Effector memory CD4-positive, alpha-beta T cell (primary cell): Measurements from ENCODE around the gene ANGEL1.

ENCODE experiments used
- DNase-seq, 3 donors: peaks; one replicate each; pipeline ENCODE4 v3.0.0-alpha.2; 2020
- H3K27ac ChIP-seq: 2 replicates; pipeline ENCODE4 v1.7.0; 2013; ENCODE audit warnings: mild to moderate bottlenecking, low read length, moderate library complexity; ENCODE audit not compliant: insufficient read depth, poor library complexity, severe bottlenecking
- H3K27me3 ChIP-seq: replicated peaks from 2 replicates; pipeline ENCODE4 v1.7.0; 2013; ENCODE audit warnings: mild to moderate bottlenecking, low read length; ENCODE audit not compliant: insufficient read depth, control insufficient read depth, poor library complexity, severe bottlenecking
- H3K36me3 ChIP-seq: 2 replicates; pipeline ENCODE4 v1.7.0; 2013; ENCODE audit warnings: mild to moderate bottlenecking, low read length, moderate library complexity; ENCODE audit not compliant: control insufficient read depth, insufficient read depth
- H3K4me1 ChIP-seq: 2 replicates; pipeline ENCODE4 v1.7.0; 2013; ENCODE audit warnings: low read length, mild to moderate bottlenecking; ENCODE audit not compliant: control insufficient read depth, insufficient read depth, poor library complexity, severe bottlenecking
- H3K4me3 ChIP-seq: 2 replicates; pipeline ENCODE4 v1.7.0; 2013; ENCODE audit warnings: low read length, low read depth, mild to moderate bottlenecking; ENCODE audit not compliant: insufficient read depth, poor library complexity, severe bottlenecking
- H3K9me3 ChIP-seq: 2 replicates; pipeline ENCODE4 v1.7.0; 2013; ENCODE audit warnings: mild to moderate bottlenecking, low read length, moderate library complexity; ENCODE audit not compliant: control insufficient read depth

The ANGEL1 gene

DNA sequence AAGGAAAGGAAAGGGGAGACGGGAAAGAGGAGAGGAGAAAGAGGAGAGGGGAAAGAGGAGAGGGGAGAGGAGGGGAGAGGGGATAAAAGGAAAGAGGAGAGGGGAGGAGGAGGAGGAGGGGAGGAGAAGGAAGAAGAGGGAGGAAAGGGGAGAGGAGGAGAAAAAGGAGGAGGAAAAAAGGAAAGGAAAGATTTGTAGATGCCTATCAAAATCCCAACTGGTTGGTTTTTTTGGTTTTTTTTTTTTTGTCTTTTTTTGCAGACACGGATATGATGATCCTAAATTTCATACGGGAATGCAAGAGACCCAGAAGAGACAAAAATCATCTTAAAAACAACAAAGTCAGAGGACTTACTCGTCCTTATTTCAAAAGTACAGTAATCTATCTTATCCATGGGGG is 19.4 kb downstream of the ANGEL1 start:
- H3K36me3 ChIP-seq, result peaks cover 34% of the 10 kb centered on the region
- H3K27ac ChIP-seq, result no peak overlapping the region
- no peaks in the 10 kb centered on the region for H3K9me3 ChIP-seq
- no peaks in the 10 kb centered on the region for H3K4me1 ChIP-seq
- no peaks in the 10 kb centered on the region for H3K27me3 ChIP-seq
- DNase-seq, result no peak
- H3K4me3 ChIP-seq, result no peak overlapping the region

DNA sequence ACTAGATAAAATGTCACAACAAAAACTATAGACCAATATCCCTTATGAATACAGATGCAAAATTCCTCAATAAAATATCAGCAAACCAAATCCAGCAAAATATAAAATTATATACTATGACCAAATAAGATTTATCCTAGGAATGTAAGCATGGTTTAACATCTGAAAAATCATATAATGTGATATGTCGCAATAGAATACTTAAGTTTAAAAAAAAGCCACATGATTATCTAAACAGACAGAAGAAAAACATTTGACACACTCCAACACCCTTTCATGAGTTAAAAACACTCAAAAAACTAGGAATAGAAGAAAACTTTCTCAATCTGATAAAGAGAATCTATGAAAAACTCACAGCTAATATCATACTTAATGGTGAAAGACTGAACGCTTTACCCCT is 20.3 kb downstream of the ANGEL1 start:
- H3K9me3 ChIP-seq, result no peaks in the 10 kb centered on the region
- peaks cover 38% of the 10 kb centered on the region for H3K36me3 ChIP-seq
- H3K4me1 ChIP-seq, result no peaks in the 10 kb centered on the region
- no peaks in the 10 kb centered on the region for H3K27me3 ChIP-seq
- DNase-seq, result no peak
- H3K27ac ChIP-seq, result no peak overlapping the region
- H3K4me3 ChIP-seq, result no peak overlapping the region

DNA sequence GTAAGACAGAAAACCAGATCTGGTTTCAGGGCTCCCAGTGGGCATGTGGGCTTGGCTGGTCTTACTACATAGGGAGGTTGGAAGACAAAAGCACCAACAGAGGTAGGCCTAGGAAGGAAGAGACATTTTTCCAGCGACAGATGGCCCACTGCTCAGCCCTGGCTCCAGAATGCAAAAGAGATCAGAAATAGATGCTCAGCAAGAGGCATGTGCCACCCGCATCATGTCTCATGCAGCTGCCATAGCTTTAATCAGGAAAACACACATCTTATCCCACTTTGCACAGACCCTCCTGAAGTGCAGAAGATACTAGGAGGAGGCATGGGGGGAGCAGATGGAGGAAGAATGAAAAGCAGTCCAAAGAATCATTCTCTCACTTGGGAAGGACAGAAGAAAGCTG is 26.1 kb downstream of the ANGEL1 start:
- DNase-seq, result no peak
- Histone ChIP-seq H3K4me3 (no peak overlapping the region), H3K9me3 (no peaks in the 10 kb centered on the region), H3K36me3 (peaks cover 49% of the 10 kb centered on the region), H3K27ac (no peak overlapping the region), H3K4me1 (no peaks in the 10 kb centered on the region), H3K27me3 (no peaks in the 10 kb centered on the region)

DNA sequence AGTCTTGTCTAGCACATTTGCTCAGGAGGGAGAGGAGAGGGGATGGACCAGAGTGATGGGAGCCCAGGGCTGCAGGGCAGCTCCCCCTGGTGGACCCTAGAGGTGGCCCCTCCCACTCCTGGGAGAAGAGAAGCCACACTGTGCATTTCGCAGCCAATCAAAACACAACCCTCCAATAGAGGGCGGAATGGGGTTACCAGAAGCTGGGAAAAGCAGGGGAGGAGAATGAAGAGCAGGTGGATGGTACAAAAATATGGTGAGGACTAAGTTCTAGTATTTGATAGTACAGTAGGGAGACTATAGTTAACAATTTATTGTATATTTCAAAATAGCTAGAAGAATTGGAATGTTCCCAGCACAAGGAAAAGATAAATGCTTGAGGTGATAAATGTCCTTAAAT is 27.8 kb downstream of the ANGEL1 start:
- DNase-seq, result peak; percentile 22 to 56 (median 56)
- no peaks in the 10 kb centered on the region for H3K4me1 ChIP-seq
- no peaks in the 10 kb centered on the region for H3K27me3 ChIP-seq
- H3K9me3 ChIP-seq, result no peaks in the 10 kb centered on the region
- H3K4me3 ChIP-seq, result no peak overlapping the region
- H3K27ac ChIP-seq, result no peak overlapping the region
- H3K36me3 ChIP-seq, result peaks cover 34% of the 10 kb centered on the region

DNA sequence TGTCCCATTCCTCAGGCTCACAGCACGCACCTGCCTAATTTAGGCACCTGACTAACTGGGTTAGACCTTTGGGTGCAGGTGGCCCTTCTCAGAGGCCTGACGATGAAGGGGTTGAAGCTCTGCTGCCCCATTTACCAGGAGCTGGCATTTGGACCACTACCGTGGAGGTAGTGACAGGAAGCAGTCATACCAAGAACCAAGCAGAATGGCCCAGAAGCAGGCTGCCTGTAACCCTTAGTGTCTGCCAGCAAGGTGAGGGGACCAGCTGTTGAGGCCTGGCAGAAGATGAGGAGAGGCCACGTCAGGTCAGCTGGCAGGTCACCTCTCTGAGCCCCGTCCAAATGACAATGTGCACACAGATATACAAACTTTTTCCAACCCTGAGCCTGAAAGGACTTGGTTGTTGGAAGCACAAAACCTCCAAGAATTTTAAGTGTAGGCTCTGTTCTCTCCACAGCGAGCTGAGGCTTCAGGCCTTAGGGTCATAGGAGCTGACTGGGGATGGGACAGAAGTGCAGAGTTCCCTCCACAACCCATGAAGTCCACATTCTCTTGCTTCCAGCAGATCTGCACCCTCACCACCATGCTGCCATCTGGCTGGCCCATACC is 28.3 kb downstream of the ANGEL1 start:
- Histone ChIP-seq H3K4me3 (no peak overlapping the region), H3K9me3 (no peaks in the 10 kb centered on the region), H3K36me3 (peaks cover 30% of the 10 kb centered on the region), H3K27ac (no peak overlapping the region), H3K4me1 (no peaks in the 10 kb centered on the region), H3K27me3 (no peaks in the 10 kb centered on the region)
- DNase-seq, result no peak

DNA sequence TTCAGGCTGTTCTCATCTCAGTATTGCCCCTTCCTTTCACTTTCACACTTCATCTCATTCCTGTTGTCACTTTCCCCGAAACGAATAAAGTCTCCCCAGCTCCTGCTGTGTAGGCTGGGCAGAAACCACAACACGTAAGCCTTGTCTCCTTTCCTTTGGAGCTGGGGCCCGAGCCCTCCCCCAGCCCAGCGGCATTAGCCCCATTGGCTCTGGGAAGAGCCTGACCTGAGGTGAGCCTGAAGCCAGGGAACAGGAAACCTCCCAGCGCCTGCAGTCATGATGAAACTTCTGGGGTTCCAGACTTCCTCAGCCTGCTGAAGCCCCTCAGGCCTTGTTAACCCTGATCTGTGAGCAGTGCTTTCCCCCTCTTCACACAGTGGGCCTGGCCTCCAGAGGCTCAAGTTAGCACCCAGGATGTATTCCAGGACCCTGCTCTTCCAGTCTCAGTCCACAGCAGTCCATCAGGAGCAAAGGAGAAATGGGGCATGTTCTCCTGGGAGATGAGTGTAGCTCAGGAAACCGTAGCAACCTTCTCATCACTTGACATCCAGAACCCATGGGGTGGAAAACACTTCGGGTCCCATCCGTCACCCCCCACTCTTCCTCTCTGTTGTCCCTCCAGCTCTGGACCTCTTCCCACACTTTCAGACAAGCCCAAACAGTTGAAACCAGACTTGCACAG is 29.7 kb downstream of the ANGEL1 start:
- Histone ChIP-seq H3K27me3 (no peaks in the 10 kb centered on the region), H3K9me3 (no peaks in the 10 kb centered on the region), H3K4me3 (no peak overlapping the region), H3K27ac (peak overlapping the region; percentile 41), H3K36me3 (peaks cover 17% of the 10 kb centered on the region), H3K4me1 (no peaks in the 10 kb centered on the region)
- no peak for DNase-seq

DNA sequence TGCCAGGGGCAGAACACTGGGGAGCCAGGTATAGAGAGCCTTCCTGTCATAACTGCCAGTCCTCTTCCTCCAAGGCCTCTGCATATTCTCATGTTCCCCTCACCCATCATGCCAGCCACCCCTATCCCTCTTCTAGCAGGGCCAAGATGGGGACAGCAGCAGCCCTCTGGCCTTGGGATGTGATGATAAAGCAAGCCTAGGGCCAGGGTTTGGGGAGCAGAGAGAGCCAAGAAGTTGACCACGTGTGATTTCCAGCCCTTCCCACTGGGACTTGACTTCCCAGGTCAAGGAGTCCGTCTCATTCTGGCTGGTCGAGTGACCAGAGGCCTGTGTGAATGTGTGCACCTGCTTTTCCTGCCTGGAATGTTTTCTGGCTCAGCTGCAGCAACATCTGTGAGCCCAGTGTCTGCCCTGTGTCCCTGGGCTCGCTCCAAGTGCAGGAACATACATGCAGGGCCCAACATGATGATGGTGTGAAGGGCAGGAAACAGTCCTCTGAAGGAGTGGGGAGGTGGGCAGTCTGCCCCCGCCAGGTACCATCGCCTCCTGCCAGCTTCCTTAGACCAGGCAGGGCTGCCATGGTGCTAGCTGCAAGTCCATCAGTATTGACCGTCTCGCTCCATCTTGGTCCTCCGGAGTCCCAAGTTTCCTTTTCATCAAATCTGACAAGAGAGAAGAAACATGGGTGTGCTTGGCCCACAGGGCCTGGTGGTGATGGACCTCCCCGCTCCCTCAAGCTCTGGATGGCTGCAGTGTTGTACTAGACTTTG is 30.4 kb downstream of the ANGEL1 start:
- DNase-seq, result no peak
- no peaks in the 10 kb centered on the region for H3K27me3 ChIP-seq
- no peaks in the 10 kb centered on the region for H3K9me3 ChIP-seq
- no peak overlapping the region for H3K27ac ChIP-seq
- no peaks in the 10 kb centered on the region for H3K4me1 ChIP-seq
- no peak overlapping the region for H3K4me3 ChIP-seq
- peaks cover 11% of the 10 kb centered on the region for H3K36me3 ChIP-seq

DNA sequence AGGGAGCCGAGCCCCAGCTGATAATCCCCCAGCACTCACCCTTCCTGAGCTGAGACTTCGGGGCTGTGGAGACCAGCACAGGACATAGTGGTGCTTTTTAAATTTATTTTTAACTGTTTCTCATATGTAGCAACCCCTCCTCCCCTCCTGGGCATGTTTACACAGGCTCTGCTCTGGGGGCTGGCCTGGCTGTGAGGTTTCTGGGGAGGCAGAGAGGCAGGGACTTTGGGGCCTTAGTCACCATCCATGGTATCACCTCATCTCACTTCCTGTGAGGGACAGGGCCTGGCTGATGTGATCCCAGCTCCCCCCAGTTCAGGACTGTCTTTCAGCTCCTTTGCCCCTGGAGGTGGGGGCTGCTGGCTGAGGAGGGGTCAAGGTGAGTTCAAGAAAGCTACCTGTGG is 31.0 kb downstream of the ANGEL1 start:
- H3K27me3 ChIP-seq, result no peaks in the 10 kb centered on the region
- no peak for DNase-seq
- H3K36me3 ChIP-seq, result peaks cover 11% of the 10 kb centered on the region
- no peaks in the 10 kb centered on the region for H3K4me1 ChIP-seq
- no peak overlapping the region for H3K27ac ChIP-seq
- H3K4me3 ChIP-seq, result no peak overlapping the region
- H3K9me3 ChIP-seq, result no peaks in the 10 kb centered on the region

DNA sequence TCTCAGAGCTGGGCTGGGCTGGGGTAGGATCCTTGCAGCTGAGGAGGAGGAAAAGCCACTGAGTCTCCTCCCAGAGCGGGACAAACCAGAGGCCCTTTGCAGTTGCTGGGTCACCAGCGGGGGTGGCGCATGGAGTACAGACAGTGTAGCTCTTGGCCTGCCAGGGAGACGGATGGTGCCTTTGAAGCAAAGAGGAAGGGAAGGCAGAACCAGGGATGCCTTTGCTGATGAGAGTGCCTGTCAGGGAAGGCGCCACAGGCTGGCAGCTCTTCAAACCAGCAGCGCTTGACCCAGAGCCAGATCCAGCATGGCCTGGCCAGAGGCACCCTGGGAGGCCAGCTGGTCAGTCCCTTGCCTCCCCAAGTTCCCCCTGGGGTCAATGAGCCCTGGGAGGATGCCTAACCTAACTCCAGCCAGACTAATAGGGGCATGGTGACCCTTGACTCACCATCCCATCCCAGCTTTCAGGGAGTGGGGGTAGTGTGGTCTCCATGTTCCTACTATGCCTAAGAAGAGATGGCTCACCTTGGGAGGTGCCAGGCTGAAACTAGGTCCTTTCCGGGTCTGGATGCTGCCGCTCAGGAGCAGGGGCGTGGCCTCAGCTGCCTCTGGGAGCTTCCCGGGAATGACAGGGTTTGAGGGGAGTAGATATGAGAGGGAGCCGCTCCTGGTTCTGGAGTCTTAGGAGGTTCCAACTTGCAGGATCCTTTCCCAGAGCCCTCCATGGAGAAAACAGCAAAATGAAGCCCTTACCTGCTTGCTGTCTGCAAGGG is 31.6 kb downstream of the ANGEL1 start:
- H3K27me3 ChIP-seq, result no peaks in the 10 kb centered on the region
- peaks cover 11% of the 10 kb centered on the region for H3K36me3 ChIP-seq
- H3K9me3 ChIP-seq, result no peaks in the 10 kb centered on the region
- no peaks in the 10 kb centered on the region for H3K4me1 ChIP-seq
- no peak overlapping the region for H3K4me3 ChIP-seq
- DNase-seq, result no peak
- no peak overlapping the region for H3K27ac ChIP-seq
